Testis (tissue), 3 donors: ENCODE measurements around the gene RASSF3. TPM values are rescaled to one million over a fixed set of nuclear protein-coding genes. Genes with fewer than 3 reads are reported as not detected.

ENCODE experiments used
- DNase-seq: peaks from one replicate; pipeline ENCODE4 v3.0.0-alpha.2; 2019
- H3K27ac ChIP-seq, 2 donors: fragments of 200-600 bp; sonication (generic); one replicate each; pipeline ENCODE4 v1.5.1; 2019
- H3K27me3 ChIP-seq: fragments of 200-600 bp; sonication (generic); one replicate; pipeline ENCODE4 v1.5.1; 2019
- H3K36me3 ChIP-seq: fragments of 200-600 bp; sonication (generic); one replicate; pipeline ENCODE4 v1.5.1; 2017; ENCODE audit warnings: low read depth; ENCODE audit errors: missing control alignments
- H3K4me1 ChIP-seq: fragments of 200-600 bp; sonication (generic); one replicate; pipeline ENCODE4 v1.5.1; 2019
- H3K4me3 ChIP-seq, 2 donors: fragments of 200-600 bp; sonication (generic); one replicate each; pipeline ENCODE4 v1.5.1; 2017 to 2019
- H3K9me3 ChIP-seq: fragments of 200-600 bp; sonication (generic); one replicate; pipeline ENCODE4 v1.5.1; 2017
- CTCF ChIP-seq, 3 experiments: fragments of 450-650 bp in 2 of 3; fragments of 200-600 bp in 1 of 3; sonication (generic) in 1 of 3; IDR thresholded peaks; one replicate each; pipeline ENCODE4 v1.5.1; 2016 to 2019; ENCODE audit warnings: antibody characterized with exemption in 3 of 3, mild to moderate bottlenecking in 2 of 3, moderate library complexity in 1 of 3
- POLR2A ChIP-seq: fragments of 450-650 bp; IDR thresholded peaks from one replicate; pipeline ENCODE4 v1.6.1; 2017; ENCODE audit warnings: antibody characterized with exemption, mild to moderate bottlenecking, moderate library complexity
- WGBS, 2 donors: methylation state at CpG; one replicate each; pipeline ENCODE4 v1.1.5; 2018; 5-methylcytosine and 5-hydroxymethylcytosine counted together
- intact Hi-C: fragments of 100-400 bp; cut with DNase I; formaldehyde crosslinking; loops from one replicate; pipeline ENCODE4 v1.15.1; 2023; ENCODE audit warnings: low total_unique reads
- polyA plus RNA-seq: library from polyadenylated mRNA; stranded (reverse); fragments of 350-450 nt; fragmentation: Illumina TruSeq; extraction: RNeasy Lipid Tissue Mini Kit (QIAGEN cat#74804); gene quantifications from one replicate; pipeline ENCODE4 v1.2.3, GENCODE V29; 2014; ENCODE audit warnings: low read depth, low replicate concordance; ENCODE audit not compliant: insufficient read depth
- total RNA-seq, 2 donors: library from RNA; depleted of rRNA; stranded (reverse); fragments of >200 nt; gene quantifications; one replicate each; pipeline ENCODE4 v1.2.3, GENCODE V29; 2016

The RASSF3 gene
- total and polyA plus RNA-seq, 3 donors from 2014 or later, result 20.3 to 27.5 (median 26.4) TPM

DNA sequence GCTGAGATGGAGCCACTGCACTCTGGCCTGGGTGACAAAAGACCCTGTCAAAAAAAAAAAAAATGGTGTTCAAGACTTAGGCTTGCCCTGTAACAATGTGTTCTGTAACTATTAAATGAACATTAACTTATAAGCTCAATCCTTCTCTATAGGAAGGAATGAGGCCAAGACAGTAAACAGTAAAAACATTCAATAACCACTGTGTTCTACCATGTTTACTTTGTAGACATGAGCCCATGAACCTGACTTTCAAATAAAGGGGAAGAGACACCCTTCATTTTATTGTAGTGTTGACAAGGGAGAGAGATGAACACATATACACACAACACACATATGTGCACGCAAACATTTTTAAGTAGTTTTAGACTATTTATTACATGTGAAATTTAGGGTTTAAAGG lies 20.1 kb upstream of the RASSF3 start:
- TF ChIP-seq CTCF (IDR thresholded peaks at IDR 0.05) (no peak), POLR2A (no peak)
- no peaks in the 10 kb centered on the region for H3K36me3 ChIP-seq
- no peaks in the 10 kb centered on the region for H3K9me3 ChIP-seq
- no peak overlapping the region for H3K27ac ChIP-seq
- no peak for DNase-seq
- intact Hi-C loops, result no loop called here
- no peak overlapping the region for H3K4me3 ChIP-seq
- 92 to 96% methylated on average over 1 of the region's 1 CpG for WGBS, 2 donors
- H3K27me3 ChIP-seq, result no peaks in the 10 kb centered on the region
- no peaks in the 10 kb centered on the region for H3K4me1 ChIP-seq

GRCh38 chr12:64595863-64596793 lies 14.2 kb upstream of the RASSF3 start:
- DNase-seq, result no peak
- no peaks in the 10 kb centered on the region for H3K9me3 ChIP-seq
- no peaks in the 10 kb centered on the region for H3K4me1 ChIP-seq
- no peak overlapping the region for H3K4me3 ChIP-seq
- no peaks in the 10 kb centered on the region for H3K36me3 ChIP-seq
- 89 to 93% methylated on average over 6 of the region's 6 CpGs for WGBS, 2 donors
- TF ChIP-seq POLR2A, result no peak
- TF ChIP-seq CTCF (IDR thresholded peaks at IDR 0.05), result no peak
- intact Hi-C loops, result no loop called here
- no peak overlapping the region for H3K27ac ChIP-seq
- H3K27me3 ChIP-seq, result no peaks in the 10 kb centered on the region

DNA sequence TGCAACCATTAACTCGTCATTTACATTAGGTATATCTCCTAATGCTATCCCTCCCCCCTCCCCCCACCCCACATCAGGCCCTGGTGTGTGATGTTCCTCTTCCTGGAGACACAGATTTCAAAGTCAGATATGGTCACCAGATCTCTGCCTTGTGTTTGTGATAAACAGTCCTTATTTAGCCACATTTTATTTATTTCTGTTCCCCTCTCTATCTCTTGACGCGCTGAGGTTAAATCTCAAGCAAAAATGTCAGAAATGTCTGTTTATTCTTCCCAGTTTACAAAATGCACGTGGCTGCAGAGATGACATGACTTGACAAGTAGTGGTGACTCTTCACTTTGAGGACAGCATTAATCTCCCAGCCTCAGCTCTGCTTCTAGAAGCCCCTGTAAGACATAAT lies 11.5 kb upstream of the RASSF3 start:
- intact Hi-C loops, result no loop called here
- H3K27me3 ChIP-seq, result no peaks in the 10 kb centered on the region
- H3K27ac ChIP-seq, result no peak overlapping the region
- no peaks in the 10 kb centered on the region for H3K4me1 ChIP-seq
- WGBS, 2 donors, result 78 to 88% methylated on average over 4 of the region's 4 CpGs
- no peak for DNase-seq
- no peaks in the 10 kb centered on the region for H3K9me3 ChIP-seq
- no peak overlapping the region for H3K4me3 ChIP-seq
- no peaks in the 10 kb centered on the region for H3K36me3 ChIP-seq
- TF ChIP-seq POLR2A (no peak), CTCF (IDR thresholded peaks at IDR 0.05) (no peak)

GRCh38 chr12:64600164-64600561 lies 10.1 kb upstream of the RASSF3 start:
- no peaks in the 10 kb centered on the region for H3K27me3 ChIP-seq
- H3K36me3 ChIP-seq, result no peaks in the 10 kb centered on the region
- H3K4me3 ChIP-seq, result no peak overlapping the region
- H3K9me3 ChIP-seq, result no peaks in the 10 kb centered on the region
- TF ChIP-seq CTCF (IDR thresholded peaks at IDR 0.05) (no peak), POLR2A (no peak)
- H3K27ac ChIP-seq, result no peak overlapping the region
- DNase-seq, result no peak
- H3K4me1 ChIP-seq, result no peaks in the 10 kb centered on the region
- intact Hi-C loops, result no loop called here
- 60 to 80% methylated on average over 2 of the region's 2 CpGs for WGBS, 2 donors
